Measurements from ENCODE around the gene TMEM131.

GRCh38 chr2:97931118-97931857, 64.5 kb downstream of the TMEM131 start:
- TF ChIP-seq EP300 (IDR thresholded peaks at IDR 0.05; ENCODE audit: low read depth) (no peak), POLR2A (IDR thresholded peaks at IDR 0.05) (no peak)

All from transverse colon (tissue), 1 donor.